HG03432 (cell line): ENCODE data around the gene RAMACL.
"Not testable (repeated sequence)": the region's sequence is repeated elsewhere in the genome, so short reads cannot be mapped to it uniquely, and the experiment has no call there.

Experiments used
- ATAC-seq: cut with Tn5 transposase; IDR thresholded peaks from one replicate; pipeline ENCODE4 v1.9.1; 2021; ENCODE audit warnings: mild to moderate bottlenecking, moderate library complexity; ENCODE audit not compliant: unreplicated experiment

RAMACL gene

DNA sequence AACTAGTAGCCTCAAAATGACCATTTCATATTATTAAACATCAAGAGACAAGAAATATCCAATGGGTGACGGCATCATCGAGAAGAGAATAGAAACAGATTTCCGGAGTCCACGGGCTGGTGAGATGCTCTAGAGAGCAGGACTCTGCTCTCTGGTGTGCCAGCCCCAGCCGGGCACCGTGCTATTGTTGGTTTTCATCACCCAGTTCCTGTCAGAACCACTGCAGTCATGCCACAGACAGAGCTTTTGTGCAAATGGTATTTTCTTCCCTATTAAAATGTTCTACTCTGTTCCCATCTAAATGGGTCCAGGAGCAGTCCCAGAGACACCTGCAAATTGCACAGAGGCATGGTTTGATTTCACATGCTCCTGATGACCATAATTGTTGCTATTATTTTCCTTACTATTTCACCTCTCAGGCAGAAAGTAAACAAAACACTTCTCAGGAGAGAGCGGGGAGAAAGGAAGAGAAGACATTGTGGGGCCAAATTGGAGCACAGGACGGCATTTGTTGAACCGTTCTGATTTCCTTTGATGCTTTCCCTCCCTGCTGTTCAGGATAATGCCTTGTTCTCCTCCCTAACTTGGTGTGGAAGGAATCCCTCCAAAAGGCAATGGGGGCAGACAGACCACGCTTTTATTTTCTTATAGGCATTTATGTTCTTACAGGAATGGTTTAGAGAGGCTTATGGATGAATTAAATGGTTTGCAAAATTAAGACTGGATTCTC lies 11.4 kb upstream of the RAMACL start:
- ATAC-seq, result no peak

DNA sequence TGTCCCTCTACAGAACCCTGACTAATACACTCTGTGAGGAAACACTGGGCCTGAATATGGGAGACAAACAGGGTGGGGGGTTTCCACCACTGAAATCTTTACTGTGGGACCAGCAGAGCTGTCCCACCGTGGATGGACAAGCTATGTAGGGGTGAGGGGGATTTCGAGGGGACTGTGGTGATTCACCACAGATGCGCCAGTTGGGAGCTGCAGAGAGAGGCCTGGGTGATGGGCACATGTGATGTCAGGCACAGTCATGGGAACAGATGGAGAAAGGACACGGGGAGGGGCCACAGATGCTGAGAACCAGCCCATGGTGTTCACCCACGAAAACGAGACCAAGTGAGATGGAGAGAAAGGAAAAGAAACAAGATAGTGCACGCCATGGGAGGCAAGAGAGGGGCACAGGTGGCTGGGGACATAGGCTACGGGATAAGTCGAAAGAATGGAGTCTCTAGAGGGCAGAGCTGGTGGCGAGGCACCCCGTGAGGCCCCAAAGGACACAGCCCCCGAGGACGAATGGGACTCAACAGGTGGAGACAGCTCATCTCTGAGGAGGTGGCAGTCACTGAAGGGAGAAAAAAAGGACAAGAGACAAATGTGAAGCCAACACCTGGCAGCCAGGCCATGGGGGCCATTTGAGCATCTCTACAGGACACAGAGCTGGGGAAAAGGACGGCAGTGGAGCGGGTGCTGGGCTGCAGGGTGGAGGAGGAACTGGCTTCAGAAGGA lies 10.5 kb upstream of the RAMACL start:
- peak; percentile 58 for ATAC-seq

DNA sequence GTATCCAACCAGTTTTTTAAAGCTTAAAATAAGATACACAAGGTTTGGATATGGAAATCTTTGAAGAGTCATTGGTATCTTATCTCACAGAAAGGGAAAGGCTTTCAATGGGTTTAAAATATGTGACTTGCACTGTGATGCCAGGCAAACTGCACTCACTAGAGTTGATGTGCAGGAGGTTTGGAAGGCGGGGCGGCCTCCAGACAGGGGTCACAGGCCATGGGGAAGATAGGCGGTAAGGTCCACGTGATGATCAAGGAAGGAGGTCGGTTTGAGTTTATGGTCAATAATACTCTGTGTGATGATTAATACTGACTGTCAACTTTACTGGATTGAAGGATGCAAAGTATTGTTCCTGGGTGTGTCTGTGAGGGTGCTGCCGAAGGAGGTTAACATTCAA lies 9.5 kb upstream of the RAMACL start:
- no peak for ATAC-seq

DNA sequence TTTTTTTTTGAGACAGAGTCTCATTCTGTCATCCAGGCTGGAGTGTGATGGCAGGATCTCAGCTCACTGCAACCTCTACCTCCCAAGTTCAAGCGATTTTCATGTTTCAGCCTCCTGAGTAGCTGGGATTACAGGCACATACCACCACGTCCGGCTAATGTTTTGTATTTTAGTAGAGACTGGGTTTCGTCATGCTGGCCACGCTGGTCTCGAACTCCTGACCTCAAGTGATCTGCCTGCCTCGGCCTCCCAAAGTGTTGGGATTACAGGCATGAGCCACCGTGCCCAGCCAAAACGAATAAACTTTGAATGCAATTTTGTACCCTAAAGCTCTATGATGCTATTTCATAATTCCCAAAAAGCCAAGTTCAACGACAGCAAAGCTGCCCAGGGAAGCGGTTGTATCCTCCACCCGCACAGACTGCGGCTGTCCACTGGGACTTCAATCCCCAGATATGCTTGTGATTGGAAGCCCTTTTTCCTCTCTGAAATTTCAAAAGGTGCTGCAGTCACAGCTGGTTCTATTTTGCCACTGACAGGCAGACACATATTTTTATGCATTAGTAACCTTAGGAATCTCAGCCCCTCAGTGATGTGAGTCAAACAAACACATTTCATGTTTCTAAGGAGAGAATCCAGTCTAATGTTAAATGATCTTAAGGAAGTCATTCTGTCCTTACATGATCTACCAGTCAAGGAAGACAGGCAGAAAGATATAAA lies 8.7 kb upstream of the RAMACL start:
- no peak for ATAC-seq

DNA sequence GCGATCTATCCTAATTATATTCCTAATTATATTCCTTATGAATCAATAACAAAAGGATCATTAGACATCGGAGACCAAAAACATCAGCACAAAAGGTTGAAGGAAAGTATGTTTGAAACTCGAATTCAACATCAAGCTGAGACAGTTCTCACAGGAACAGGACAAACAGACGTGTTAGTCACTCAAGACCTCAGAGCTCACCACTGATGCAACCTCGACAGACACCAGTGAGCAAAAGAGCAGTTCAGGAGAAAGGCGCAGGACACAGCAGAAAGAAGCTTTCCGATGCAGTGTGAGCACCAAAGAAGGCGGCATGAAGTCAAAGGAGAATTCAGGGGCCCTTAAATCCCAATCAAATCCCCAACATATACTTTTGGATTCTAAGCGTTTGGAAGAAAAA lies 6.3 kb upstream of the RAMACL start:
- ATAC-seq, result no peak

DNA sequence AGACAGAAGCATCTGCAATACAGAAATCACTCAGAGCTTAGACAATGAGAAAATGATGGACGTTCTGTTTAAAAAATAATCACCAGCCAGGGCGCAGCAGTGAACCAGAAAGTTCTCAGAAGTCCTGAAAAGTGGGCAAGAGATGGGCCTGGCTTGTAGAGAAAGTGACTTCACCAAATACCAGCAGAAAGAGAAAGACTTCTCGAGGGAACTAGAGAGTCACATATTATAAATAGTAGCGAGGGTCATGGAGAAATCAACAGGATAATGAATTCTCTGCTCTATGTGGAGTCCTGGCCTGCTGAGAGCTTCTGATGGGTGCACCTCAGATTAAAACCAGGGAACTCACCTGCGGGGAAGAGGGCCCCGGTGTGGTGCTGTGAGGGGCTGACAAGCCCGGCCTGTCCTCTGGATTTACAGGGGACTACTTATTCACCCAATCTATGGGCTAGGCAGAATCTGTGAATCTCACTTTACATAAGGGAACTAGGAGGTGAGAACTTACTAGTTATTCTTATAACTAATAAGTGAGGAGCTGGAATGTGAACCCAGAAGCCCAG lies 5.6 kb upstream of the RAMACL start:
- ATAC-seq, result no peak

DNA sequence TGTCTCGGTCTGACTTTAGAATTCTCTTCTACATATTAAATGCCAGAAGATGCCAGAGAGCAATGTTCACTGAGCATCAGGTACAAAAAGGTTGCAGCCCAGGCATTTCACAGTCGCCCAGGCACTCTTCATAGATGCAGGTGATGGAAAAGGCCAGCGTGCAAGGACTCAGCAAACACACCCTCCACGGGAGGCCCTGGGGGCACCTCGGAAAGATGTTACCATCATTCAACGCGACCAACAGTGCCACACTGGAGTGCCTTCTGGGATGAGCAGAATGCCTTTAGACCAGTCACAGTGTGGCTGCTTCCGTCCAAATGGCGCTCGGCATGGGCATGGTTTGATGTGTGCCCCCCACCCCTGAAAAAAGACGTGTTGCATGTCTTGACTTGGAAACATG lies 4.5 kb upstream of the RAMACL start:
- ATAC-seq, result no peak

DNA sequence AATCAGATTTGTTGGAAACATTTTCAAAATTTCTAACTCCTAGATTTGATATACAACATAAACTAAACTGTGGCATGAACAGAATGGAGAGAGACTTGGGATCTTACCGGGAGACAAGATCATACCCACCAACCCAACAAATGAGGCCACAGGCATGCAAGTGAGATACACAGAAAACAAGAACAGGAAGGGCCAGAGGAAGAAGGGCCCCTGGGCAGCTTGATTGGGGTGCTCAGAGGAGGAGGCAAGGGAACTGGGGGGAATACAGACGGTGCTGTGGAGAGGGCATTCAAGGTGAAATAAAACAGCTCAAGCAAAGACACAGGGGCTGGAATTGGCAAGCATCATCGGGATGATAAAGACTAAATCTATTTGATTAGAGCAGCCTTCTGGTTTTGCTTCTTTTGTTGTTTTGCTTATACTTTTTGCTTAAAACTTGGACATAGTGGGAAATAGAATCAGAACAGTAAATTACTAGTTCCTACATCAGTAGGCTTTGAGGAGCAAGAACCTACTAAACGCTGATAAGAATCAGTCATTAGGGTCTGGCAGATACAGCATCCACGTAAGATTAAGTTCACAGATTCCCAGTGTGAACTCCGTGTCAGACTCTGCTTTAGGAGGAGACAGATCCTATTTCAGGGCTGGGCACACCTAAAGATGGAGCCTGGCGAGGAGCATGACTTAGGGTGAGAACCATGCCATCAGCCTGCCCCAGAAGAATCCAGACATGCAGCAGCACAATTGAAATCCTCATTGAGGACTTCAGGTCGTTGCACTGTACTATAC lies 3.5 kb upstream of the RAMACL start:
- no peak for ATAC-seq

DNA sequence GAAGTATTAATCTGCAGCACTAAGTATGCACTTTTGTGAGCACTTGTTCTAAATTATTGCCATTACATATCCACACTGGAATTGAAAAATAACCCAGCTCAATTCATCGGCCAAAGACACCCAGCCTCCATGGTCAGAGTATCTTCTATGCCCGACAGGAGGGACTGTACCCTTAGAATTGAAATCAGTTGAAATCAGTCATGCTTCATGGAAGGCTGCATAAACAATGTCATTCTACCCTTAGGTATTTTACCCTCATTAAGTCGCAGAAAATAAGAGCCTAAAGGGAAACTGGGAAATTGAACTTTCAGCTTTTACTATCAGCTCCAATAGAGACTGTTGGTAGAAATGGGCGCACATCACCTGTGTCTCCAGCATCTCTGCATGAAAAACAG lies 2.9 kb upstream of the RAMACL start:
- ATAC-seq, result peak; percentile 28

DNA sequence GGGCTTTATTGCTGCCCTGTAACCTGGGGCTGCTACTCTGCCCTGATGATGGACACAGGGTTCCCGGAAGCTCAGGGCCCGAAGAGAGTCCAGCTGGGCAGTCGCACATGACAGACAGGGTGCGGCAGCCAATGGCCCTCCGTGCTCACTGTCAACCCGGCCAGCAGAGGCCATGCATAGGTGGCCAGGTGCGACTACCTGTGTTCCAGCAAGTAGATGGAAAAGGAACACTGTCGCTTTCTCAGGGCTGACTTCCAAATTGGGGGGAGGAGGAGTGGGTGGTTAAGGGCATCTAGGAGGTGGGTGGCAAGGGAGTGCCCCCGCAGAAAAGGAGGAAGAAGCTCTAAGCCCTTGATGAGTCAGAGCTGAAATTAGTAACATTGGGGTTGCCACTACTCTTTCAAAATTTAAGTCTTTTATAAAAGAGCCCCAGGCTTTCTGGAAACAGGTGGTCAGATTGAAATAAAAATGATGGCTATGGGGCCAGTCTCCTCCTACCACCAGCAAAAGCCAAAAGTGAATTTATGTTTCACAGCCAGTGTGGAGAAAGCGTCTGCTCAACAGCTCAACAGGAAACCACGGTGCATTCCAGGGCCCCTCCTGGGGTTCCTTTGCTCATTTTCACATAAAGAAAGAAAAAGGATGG lies 2.3 kb upstream of the RAMACL start:
- ATAC-seq, result peak; percentile 47

DNA sequence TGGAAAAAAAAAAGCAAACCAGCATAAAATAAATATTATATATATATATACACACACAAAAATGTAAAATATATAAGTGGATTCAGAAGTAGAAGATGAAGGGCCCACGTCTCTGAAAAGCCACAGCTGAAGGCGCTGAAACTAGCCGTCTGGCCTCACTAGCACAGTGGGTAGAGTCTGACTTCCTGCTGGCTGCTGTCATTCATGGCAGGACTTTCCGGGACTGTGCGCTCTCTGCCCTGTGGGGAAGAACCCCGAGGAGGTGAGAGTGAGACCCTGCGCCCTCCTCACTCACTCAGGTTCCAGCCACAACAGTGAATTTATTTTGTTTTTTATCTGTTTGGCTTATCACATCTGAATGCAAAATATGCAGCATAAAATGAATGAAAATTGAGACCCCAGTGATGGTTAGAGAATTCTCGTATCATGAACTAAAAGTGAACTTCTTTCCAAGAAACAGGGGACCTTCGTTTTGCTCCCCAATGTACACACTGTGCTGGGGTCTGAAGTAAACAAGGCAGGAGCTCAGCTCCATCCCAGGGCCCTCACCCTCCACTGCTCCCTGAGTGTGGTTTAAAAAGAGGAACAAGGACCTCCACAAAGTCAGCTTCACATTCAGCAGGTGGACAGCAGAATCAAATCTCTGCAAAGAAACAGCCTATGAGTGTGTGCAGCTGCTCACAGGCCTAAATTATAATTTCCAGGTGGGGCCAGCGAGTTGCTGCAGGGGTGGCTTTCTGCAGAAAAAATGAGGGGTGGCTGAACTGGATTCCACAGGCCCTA lies 1.3 kb upstream of the RAMACL start:
- peak; percentile 77 for ATAC-seq

DNA sequence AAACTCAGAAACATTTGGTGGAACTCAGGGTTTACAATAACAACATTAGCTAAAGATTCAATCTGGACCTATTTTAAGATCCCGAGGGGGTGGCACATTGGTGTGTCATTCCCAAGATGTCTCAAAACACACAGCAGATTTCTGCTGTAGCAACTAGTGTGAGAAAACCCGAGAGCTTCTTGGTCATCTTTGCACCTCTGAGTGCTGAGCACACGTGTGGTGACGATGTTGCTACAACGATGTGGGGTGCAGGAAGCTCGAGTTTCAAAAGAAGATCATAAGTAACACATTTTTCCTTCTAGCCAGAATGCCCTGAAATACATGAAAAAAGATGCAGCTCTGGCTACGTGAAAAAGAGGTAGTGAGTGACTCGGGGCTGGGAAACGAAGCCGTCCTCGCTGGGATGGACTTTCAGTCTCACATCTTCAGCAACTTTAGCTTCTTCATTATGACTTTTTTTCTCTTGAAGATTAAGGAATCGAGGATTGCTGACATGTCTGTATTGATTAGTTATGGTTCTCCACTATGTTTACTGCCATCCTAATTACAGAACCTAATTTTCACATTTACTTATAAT lies 1.5 kb downstream of the RAMACL start:
- no peak for ATAC-seq

DNA sequence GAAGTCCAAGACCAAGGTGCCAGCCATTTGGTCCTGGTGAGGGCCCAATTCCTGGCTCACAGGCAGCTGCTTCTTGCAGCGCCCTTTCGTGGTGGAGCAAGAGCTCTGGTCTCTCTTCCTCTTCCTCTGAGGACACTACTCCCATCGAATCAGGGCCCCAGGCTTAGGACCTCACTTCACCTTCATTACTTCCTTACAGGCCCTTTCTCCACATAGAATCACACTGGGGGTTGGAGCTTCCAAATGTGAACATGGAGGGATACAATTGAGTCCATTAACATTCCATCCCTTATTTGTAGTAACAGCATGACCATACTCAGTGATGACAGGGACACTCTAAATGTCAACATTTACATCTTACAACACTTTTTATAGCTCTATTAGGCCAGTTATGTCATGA lies 2.3 kb downstream of the RAMACL start:
- no peak for ATAC-seq

DNA sequence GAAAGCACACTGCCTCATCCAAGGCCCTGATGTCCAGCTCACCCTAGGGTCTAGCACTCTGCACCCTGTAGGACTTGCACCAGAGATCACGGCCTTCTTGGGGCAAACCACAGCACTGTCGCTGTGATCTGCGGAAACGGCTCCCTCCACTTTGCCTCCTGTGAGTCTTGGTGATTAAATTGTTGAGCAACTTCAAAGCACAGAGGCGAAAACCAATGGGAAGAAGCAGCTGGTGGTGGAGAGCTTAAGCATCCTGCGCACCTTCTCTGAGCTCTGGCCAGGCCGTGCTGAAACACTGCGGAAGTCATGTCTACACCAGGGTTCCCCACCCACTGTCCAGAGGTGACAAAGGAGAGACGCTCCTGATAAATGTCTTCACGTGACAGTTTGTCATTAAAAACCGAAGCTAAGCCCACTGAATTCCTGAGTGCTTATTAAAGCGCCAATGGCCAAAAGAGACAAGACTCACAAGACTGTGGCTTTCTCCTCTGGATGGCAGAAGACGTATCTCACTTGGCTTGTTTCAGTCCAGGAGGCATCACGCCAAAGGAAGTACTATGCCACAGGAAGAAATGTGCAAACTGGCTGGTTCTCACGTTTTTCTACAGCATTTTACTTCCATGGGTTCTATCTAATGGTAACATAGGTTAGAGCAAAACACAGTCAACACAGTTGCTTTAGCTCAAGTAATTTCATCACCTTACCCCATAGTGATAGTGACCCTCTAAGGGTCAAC lies 3.1 kb downstream of the RAMACL start:
- no peak for ATAC-seq

DNA sequence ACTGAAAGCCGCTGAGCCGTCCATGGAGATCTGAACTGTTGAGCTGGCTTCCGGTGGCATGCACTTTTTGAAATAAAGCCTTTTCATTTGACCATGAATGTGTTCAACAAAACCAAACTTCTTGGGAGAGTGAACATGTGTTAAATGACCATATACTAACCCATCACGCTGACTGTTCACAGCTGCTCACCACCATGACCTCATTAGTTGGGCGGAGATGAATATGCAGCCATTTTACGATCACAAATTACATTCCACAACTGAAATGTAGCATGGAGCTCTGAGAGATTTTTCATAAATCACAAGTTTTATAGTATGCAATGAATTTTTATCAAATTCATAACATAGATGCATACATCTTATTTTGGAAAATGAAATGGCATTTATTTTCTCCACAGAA lies 4.2 kb downstream of the RAMACL start:
- no peak for ATAC-seq

DNA sequence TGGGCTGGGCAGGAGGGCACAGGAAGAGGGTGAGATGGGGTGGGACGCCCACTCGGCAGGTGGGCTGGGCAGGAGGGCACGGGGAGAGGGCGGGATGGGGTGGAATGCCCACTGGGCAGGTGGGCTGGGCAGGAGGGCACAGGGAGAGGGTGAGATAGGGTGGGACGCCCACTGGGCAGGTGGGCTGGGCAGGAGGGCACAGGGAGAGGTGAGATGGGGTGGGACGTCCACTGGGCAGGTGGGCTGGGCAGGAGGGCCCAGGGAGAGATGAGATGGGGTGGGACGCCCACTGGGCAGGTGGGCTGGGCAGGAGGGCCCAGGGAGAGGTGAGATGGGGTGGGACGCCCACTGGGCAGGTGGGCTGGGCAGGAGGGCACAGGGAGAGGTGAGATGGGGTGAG lies 4.7 kb downstream of the RAMACL start:
- not testable (repeated sequence) for ATAC-seq

DNA sequence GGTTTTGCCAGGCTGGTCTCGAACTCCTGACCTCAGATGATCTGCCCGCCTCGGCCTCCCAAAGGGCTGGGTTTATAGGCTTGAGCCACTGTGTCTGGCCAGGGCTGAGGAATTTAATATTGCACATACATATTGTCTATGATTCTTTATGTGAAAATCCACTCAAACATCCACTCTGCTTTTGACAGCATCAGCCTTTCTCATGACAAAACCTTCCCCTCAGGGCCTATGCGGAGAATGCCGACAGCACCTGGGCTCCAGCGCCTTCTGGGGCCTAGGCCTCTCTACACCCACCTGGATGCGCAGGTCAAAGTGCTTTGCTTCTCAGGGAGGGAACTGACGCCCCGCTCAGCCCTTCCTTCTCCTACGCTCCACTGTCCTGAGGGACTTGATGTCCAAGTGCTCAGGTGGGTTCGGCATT lies 5.4 kb downstream of the RAMACL start:
- no peak for ATAC-seq
